Neural progenitor cell (in vitro differentiated cells): ENCODE data around the gene THRA.

Experiments used
- CTCF ChIP-seq: fragments of 200-600 bp; sonication (generic); IDR thresholded peaks from 2 replicates; pipeline ENCODE4 v1.5.1; 2017; ENCODE audit warnings: antibody characterized with exemption, mild to moderate bottlenecking
- EZH2 ChIP-seq: fragments of 200-600 bp; sonication (generic); IDR thresholded peaks from 2 replicates; pipeline ENCODE4 v1.6.1; 2017; ENCODE audit warnings: antibody characterized with exemption, mild to moderate bottlenecking, moderate library complexity

- TF ChIP-seq CTCF = no peak
- TF ChIP-seq EZH2 = no peak
Measured at GRCh38 chr17:40041196-40041595, 21.6 kb upstream of the THRA start.
